T-helper 1 cell treated with Interleukin-12 subunit alpha and Interleukin-12 subunit beta and Interleukin-4 antibody, amounts not matched to agents 30 μg/mL and 1 μg/mL, for 36 hours (primary cell): Measurements from ENCODE around the gene PARL.

Experiments
- H3K27ac Mint-ChIP-seq: one replicate; pipeline ENCODE4 v1.8.0; 2021; ENCODE audit warnings: mild to moderate bottlenecking, mixed read lengths
- H3K27me3 Mint-ChIP-seq: one replicate; pipeline ENCODE4 v1.8.0; 2021; ENCODE audit warnings: low read depth, mixed read lengths
- H3K36me3 Mint-ChIP-seq: one replicate; pipeline ENCODE4 v1.8.0; 2021; ENCODE audit warnings: low read depth, mixed read lengths
- H3K4me1 Mint-ChIP-seq: one replicate; pipeline ENCODE4 v1.8.0; 2021; ENCODE audit warnings: low read depth, mixed read lengths
- H3K4me3 Mint-ChIP-seq: one replicate; pipeline ENCODE4 v1.8.0; 2021; ENCODE audit warnings: mild to moderate bottlenecking, moderate library complexity, mixed read lengths
- H3K9me3 Mint-ChIP-seq: one replicate; pipeline ENCODE4 v1.8.0; 2021; ENCODE audit warnings: mixed read lengths

Gene PARL

DNA sequence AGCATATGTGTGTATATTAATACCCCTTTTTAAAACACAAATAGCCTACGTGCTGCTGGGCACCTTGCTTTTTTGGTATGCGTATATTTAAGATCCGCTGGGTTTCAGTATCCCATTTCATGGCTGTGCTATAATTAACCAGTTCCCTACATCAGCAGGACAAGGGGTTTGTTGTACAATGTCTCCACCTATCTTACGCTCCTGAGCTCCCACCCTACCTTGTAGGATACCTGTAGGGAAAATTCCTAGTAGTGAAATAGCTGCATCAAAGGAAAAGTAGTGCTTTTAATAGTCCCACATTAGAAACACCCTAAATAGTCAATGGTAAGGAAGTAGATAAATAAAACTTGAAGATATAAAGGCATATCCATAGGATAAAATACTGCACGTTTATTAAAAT is 60.7 kb downstream of the PARL start:
- Mint-ChIP-seq H3K36me3 (peaks cover 6% of the 10 kb centered on the region), H3K27ac (no peak overlapping the region), H3K4me1 (peaks cover 6% of the 10 kb centered on the region), H3K9me3 (no peaks in the 10 kb centered on the region), H3K27me3 (peaks cover 16% of the 10 kb centered on the region), H3K4me3 (peak overlapping the region; percentile 80)

DNA sequence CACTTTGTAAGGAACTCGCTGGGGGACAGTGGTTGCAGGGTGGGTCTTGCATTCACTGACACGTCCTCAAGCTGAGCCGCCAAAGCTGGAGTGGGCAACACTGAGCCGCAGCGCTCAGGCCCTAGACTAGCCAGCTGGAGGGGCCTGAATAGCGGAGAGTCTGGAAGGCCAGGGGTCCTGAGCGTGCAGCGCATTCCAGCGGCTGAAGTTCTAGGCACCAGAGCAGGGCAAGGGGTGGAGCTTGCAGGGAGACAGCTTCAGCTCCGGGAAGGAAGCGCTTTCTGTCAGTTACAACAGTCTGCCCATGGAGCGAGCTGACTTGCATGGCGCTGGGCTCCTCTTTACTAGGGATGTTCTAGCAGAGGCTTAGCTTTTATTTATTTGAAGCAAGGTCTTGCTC is 62.0 kb downstream of the PARL start:
- Mint-ChIP-seq H3K27me3 (peaks cover 16% of the 10 kb centered on the region), H3K27ac (no peak overlapping the region), H3K36me3 (peaks cover 6% of the 10 kb centered on the region), H3K9me3 (no peaks in the 10 kb centered on the region), H3K4me1 (peaks cover 6% of the 10 kb centered on the region), H3K4me3 (peak overlapping the region; percentile 28)

DNA sequence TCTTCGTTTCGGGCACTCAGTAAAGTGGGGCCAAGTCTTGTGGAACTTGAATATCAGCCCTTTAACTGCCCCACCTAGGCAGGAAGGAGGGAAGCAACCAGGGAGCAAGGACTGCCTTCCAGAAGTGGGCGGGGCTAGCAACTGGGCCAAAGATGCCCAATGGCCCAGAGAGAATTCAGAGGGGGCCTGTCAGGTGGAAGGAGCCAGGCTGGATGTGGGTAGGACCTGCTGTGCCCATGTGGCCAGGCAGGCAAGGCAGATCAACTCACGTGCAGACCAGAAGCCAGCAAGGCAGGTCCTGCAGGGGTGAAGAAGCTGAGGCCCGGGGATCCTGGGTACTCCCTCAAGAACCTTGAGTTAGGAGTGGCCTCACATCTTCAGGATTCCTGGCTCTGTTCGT is 64.8 kb downstream of the PARL start:
- Mint-ChIP-seq H3K27me3 (peaks cover 8% of the 10 kb centered on the region), H3K9me3 (no peaks in the 10 kb centered on the region), H3K27ac (no peak overlapping the region), H3K36me3 (peaks cover 5% of the 10 kb centered on the region), H3K4me3 (no peak overlapping the region), H3K4me1 (peaks cover 23% of the 10 kb centered on the region)

DNA sequence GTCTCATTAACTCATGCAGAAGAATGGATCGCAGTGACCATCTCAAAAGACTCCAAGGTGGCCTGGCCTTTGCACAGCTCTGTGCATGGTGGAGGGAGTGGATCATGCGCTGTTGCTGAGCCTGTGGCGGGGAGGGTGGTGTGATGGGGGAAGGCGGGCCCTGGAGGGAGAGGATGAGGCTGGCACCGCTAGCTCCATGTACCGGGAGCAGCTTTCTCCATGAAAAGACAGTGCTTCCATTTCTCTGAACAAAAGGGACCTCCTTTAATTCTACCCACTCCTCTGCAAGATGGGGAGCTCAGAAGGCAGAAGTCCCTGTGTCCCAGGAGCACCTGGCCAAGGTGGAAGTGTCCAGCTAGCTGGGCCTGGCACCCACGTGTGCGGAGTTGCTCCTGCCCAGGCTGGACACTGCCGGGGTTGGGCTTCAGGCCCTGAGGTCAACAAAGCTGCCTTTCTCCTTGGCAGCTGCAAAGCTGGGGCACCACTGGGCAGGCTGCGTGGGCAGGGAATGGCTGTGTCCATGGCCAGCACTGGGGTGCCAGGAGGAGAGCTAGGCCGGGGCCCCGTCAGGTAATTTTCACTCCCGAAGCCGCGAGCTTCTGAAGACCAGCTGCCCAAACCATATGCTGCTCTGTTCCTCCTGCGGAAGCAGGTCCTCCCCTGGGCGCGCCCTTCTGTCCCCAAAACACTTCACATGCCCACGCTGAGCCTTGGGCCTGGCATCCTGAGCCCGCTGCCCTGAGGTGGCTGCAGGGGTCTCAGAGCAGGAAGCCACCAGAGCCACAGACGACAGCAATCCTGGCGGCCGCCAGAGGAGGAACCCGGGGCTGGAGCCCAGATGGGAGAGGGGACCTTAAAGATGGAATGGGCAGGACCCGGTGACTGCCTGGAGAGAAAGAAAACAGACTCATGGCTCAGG is 65.7 kb downstream of the PARL start:
- H3K36me3 Mint-ChIP-seq = peaks cover 3% of the 10 kb centered on the region
- H3K27me3 Mint-ChIP-seq = peaks cover 3% of the 10 kb centered on the region
- H3K9me3 Mint-ChIP-seq = no peaks in the 10 kb centered on the region
- H3K4me1 Mint-ChIP-seq = peaks cover 18% of the 10 kb centered on the region
- no peak overlapping the region for H3K4me3 Mint-ChIP-seq
- H3K27ac Mint-ChIP-seq = no peak overlapping the region

DNA sequence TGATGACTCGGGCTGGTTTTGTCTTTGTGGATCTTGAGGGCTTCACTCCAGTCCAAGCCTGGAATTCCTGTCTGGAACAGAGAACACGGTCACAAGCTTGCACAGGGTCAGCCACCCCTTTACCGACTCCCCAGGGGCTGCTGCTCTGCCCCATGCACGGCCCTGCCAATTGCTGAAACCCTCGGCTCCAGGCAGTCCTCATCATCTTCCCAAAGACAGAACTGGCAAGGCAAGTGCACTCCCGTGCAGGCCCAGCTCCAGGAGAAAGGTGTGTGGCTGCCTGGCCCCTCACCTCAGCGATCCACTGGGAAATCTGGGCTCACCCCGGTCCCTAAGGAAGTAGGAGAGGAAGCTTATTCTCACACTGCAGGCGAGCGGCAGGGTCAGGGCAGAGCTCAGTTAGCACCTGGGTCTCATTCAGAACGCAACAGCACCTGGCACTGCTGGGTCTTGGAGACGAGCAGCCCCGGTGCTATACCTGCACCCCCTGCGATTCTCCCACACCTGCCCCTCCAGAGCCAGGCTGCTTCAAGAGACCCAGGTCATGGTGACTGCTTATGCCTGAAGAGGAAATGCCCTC is 66.5 kb downstream of the PARL start:
- no peaks in the 10 kb centered on the region for H3K9me3 Mint-ChIP-seq
- H3K4me3 Mint-ChIP-seq = no peak overlapping the region
- peaks cover 18% of the 10 kb centered on the region for H3K4me1 Mint-ChIP-seq
- peaks cover 3% of the 10 kb centered on the region for H3K36me3 Mint-ChIP-seq
- H3K27ac Mint-ChIP-seq = no peak overlapping the region
- no peaks in the 10 kb centered on the region for H3K27me3 Mint-ChIP-seq

DNA sequence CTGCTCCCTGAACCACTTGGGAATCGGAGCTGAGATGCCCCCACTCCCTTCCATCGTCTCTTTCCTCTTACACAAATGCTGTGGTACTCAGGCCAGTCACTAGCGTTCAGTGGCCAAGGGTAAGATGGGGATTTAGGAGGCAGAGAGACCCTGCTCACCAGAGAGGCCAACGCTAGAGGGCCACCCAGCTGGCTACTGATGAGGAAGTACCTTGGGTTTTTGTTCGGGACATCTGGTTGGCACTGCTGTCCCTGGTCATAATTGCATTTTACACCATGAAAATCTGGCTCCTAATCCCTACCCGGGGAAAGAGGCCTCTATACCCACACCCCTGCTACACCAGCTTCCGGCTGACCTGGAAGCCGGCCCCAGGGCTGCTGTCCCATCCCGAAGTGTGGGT is 67.0 kb downstream of the PARL start:
- H3K27ac Mint-ChIP-seq = no peak overlapping the region
- no peak overlapping the region for H3K4me3 Mint-ChIP-seq
- H3K36me3 Mint-ChIP-seq = peaks cover 4% of the 10 kb centered on the region

DNA sequence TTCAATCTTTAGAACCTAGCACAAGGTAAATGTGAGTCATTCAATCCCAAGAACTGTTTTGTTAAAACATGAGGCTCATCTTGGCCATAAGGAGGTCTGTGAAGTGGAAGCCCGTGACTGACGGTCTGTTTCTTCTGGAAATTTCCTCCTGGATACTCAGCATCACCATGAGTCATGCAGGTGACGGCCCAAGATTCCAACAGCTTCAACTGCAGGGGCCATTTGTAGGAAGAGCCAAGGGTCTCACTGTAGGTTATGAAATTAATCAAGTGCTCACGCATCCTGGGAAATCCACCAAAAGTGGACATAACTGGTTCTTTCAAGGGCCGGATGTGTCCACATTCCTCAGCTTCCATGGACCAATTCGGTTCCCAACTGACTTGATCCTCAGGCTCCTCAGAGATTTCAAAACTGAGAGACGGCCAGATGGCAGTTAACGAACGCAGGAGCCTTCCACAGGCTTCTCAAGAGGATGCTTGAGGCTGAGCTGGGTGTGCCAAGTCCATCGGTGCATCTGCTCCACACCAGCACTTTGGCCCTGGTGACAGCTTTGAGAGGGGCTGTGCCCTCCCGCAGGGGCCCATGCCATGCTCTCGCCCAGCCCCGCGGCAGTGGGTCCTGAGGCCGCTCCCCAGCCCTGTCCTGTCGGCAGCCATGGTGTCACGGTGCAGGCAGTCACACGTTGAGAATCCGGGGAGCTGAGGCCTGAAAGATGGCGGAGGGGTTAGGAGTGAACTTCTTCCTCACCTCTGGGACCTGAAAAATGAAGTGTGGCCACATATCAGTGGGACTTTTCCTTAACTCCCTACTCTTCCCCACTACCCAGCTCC is 67.8 kb downstream of the PARL start:
- Mint-ChIP-seq H3K4me3 (no peak overlapping the region), H3K27ac (no peak overlapping the region), H3K4me1 (peaks cover 18% of the 10 kb centered on the region), H3K36me3 (peaks cover 5% of the 10 kb centered on the region), H3K9me3 (no peaks in the 10 kb centered on the region), H3K27me3 (no peaks in the 10 kb centered on the region)

More for the DNA sequence above, 67.0 kb downstream of the PARL start:
- Mint-ChIP-seq H3K27me3 (no peaks in the 10 kb centered on the region), H3K9me3 (no peaks in the 10 kb centered on the region), H3K4me1 (peaks cover 18% of the 10 kb centered on the region)

DNA sequence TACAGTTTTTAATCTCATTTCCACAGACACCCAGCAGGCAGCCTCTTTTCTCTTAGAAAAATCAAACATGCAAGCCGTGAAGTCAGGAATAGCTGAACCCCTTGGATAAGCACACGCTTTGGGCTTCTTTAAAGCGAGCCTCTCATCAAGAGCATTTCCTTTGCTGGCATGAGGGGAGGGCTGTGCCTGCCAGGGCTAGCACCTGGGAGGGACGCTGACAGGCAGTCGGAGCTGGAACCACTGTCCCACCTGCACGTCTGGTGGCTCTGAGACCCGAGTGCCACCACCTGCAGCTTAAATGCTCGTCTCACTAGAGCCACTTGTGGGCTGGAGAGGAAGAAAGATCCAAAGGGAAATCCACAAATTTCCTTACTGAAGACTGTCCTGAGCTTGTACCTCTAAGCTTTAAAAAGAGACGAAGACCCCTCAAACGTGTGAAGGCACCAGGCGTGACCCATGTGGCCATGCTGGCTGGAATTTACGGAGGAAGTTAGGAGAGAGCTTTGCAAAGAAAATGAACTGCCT is 68.7 kb downstream of the PARL start:
- no peaks in the 10 kb centered on the region for H3K27me3 Mint-ChIP-seq

DNA sequence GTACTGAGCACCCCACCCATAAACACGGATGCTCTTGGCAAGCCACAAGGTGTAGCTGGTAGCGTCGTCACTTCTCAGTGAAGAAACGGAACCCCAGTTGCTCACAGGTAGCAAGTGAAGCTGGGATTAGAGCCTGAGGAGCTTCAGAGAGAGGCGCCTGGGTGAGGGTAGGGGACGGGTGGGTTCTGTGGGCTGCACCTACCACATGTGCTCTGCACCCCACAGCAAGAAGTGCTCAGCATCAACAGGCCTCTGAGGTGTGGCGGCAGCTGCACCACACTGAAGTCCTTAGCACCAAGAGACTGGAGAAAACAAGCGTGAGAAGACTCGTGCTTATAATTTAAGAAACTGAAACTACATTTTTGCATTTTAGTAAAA is 69.1 kb downstream of the PARL start:
- H3K9me3 Mint-ChIP-seq = no peaks in the 10 kb centered on the region
- no peak overlapping the region for H3K4me3 Mint-ChIP-seq
- peak overlapping the region; percentile 78 for H3K27ac Mint-ChIP-seq
- no peaks in the 10 kb centered on the region for H3K27me3 Mint-ChIP-seq
- H3K36me3 Mint-ChIP-seq = peaks cover 12% of the 10 kb centered on the region
- peaks cover 18% of the 10 kb centered on the region for H3K4me1 Mint-ChIP-seq

More for the DNA sequence above, 68.7 kb downstream of the PARL start:
- H3K27ac Mint-ChIP-seq = peak overlapping the region; percentile 78
- H3K9me3 Mint-ChIP-seq = no peaks in the 10 kb centered on the region
- H3K4me1 Mint-ChIP-seq = peaks cover 18% of the 10 kb centered on the region
- no peak overlapping the region for H3K4me3 Mint-ChIP-seq
- H3K36me3 Mint-ChIP-seq = peaks cover 10% of the 10 kb centered on the region

DNA sequence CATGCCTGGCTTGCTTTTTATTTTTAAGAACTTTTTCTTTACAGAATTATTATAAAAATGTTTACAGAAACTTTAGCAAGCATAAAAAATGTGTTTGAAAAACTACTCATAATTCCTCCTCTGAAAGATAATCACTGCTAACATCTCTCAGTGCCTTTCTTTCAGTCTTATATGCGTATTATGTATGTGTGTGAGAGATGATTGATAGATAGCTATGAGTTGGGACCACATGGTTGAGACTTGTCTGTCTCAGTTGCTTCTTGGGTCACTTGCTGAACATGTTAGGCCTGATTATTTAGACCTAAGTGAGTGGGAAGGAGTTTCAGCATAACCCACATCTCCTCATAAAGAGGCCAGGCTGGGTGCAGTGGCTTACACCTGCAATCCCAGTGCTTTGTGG is 70.4 kb downstream of the PARL start:
- H3K27me3 Mint-ChIP-seq = no peaks in the 10 kb centered on the region
- H3K4me3 Mint-ChIP-seq = no peak overlapping the region
- no peaks in the 10 kb centered on the region for H3K9me3 Mint-ChIP-seq
- peak overlapping the region; percentile 74 for H3K27ac Mint-ChIP-seq
- H3K36me3 Mint-ChIP-seq = peaks cover 18% of the 10 kb centered on the region
- peaks cover 18% of the 10 kb centered on the region for H3K4me1 Mint-ChIP-seq

DNA sequence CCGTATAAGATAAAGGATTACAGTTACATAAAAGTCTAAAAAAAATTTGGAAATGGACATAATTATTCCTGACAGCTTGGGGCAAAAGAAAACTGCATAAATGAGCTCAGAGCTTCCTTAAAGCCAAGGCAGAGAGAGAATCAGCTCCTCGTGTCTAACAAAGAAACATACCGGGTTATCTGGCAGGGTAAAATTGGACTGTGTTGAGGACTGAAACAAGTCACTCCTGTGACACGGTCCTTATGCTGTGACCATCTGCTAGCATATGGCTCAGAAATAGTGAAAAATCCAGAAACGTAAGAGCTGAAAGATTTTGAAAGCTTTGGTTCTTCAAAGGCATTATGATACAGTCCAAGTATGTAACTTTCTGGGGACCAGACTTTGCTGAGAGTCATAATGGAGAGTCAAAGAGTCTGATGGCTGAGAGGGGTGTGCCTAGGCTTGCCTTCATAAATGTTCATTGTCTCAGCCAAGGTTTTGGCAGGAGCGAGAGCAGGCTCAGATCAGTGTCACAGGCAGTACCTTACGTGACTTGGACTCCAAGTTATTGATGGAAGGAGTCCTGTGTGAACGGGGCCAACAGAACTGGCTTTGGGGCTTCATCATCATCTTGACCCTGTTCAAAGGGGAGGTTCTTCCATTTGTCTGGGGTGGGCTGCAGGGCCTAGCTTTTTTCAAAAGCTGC is 71.8 kb downstream of the PARL start:
- H3K4me1 Mint-ChIP-seq = peaks cover 18% of the 10 kb centered on the region

DNA sequence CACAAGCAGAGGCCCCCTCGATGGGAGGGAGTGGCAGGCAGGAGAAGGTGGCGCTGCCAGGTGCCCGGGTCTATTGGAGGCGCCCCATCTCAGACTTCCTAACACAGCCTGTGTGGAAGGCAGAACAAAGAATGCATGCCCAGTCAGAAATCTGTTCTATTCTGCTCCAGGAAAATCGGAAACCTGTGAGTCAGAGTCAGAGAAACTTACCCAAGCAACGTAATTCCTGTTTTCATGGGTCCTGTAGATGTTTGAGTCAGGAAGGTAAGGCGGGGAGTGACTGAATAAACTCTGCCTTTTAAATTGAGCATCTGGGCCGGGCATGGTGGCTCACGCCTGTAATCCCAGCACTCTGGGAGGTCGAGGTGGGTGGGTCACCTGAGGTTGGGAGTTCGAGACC is 73.0 kb downstream of the PARL start:
- peaks cover 39% of the 10 kb centered on the region for H3K36me3 Mint-ChIP-seq
- H3K27me3 Mint-ChIP-seq = no peaks in the 10 kb centered on the region
- peaks cover 18% of the 10 kb centered on the region for H3K4me1 Mint-ChIP-seq
- no peak overlapping the region for H3K27ac Mint-ChIP-seq
- no peak overlapping the region for H3K4me3 Mint-ChIP-seq
- H3K9me3 Mint-ChIP-seq = no peaks in the 10 kb centered on the region

More for the DNA sequence above, 71.8 kb downstream of the PARL start:
- H3K27me3 Mint-ChIP-seq = no peaks in the 10 kb centered on the region
- H3K27ac Mint-ChIP-seq = no peak overlapping the region
- H3K4me3 Mint-ChIP-seq = no peak overlapping the region
- peaks cover 29% of the 10 kb centered on the region for H3K36me3 Mint-ChIP-seq
- no peaks in the 10 kb centered on the region for H3K9me3 Mint-ChIP-seq

DNA sequence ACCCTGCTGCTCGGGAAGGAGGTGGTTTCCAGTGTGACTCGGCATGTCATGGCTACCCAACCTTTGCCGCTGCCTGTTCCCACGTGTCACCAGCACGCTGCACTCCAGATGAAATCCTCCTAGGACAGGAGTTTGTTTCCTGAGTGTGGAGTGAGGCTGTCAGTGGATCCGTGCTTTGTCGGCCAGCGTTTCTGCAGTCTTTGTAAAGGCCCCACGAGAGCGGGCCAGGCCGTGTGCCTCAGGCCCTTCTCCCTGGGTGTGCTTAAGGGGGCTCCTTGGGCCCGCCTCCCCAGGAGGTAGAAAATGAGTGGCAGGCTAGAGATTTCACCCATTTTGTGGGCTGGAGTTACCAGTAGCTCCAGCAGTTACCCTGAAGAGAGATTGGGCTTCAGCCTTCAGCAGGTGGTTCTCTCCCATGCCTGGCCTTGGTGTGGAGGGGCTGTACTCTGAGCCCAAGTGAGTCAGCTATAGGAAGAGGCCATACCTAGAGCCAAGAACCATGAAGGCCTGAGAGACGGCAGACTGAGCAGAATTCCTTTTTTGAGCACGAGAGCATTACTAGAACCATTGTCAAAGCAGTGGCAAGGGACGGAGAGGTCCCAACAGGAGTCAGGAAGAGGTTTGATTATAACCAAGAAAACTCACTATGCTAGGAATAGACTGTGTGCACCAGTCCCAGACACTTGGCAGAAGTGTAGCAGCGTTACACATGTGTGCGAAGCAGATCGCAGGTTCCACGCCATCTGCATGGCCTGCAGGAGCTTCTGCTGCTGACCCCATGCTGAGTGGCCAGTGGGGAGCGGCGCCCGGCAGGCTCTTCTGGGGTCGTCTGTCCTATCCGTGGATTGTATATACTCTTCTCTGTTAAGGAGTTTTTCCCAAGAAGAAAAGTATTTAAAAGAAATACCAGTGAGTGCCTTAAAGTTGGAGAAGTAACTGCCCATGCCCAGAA is 73.8 kb downstream of the PARL start:
- H3K36me3 Mint-ChIP-seq = peaks cover 40% of the 10 kb centered on the region
- no peak overlapping the region for H3K27ac Mint-ChIP-seq
- no peak overlapping the region for H3K4me3 Mint-ChIP-seq
- no peaks in the 10 kb centered on the region for H3K9me3 Mint-ChIP-seq
- H3K4me1 Mint-ChIP-seq = peaks cover 11% of the 10 kb centered on the region
- no peaks in the 10 kb centered on the region for H3K27me3 Mint-ChIP-seq
